ENCODE results near the gene THEMIS. TPM values are rescaled to one million over a fixed set of nuclear protein-coding genes. Genes with fewer than 3 reads are reported as not detected.

Gene THEMIS
- total and polyA plus RNA-seq, 8 donors, result 0.05 to 0.70 (median 0.28) TPM; not detected in 1

GRCh38 chr6:127854009-127854408 lies 46.8 kb downstream of the THEMIS start:
- Histone ChIP-seq H3K27me3 (no peaks in the 10 kb centered on the region), H3K9me3 (no peaks in the 10 kb centered on the region), H3K4me1 (no peaks in the 10 kb centered on the region), H3K4me3 (no peak overlapping the region), H3K27ac (no peak overlapping the region), H3K36me3 (no peaks in the 10 kb centered on the region)
- ATAC-seq (no peak), FAIRE-seq (no peak), DNase-seq (no peak)
- 84 to 86% methylated on average over 1 of the region's 1 CpG for WGBS, 2 donors
- TF ChIP-seq, protein P1, sequence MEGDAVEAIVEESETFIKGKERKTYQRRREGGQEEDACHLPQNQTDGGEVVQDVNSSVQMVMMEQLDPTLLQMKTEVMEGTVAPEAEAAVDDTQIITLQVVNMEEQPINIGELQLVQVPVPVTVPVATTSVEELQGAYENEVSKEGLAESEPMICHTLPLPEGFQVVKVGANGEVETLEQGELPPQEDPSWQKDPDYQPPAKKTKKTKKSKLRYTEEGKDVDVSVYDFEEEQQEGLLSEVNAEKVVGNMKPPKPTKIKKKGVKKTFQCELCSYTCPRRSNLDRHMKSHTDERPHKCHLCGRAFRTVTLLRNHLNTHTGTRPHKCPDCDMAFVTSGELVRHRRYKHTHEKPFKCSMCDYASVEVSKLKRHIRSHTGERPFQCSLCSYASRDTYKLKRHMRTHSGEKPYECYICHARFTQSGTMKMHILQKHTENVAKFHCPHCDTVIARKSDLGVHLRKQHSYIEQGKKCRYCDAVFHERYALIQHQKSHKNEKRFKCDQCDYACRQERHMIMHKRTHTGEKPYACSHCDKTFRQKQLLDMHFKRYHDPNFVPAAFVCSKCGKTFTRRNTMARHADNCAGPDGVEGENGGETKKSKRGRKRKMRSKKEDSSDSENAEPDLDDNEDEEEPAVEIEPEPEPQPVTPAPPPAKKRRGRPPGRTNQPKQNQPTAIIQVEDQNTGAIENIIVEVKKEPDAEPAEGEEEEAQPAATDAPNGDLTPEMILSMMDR (IDR thresholded peaks at IDR 0.05), result no peak
- intact Hi-C loops (cut with DNase I), result no loop called here

DNA sequence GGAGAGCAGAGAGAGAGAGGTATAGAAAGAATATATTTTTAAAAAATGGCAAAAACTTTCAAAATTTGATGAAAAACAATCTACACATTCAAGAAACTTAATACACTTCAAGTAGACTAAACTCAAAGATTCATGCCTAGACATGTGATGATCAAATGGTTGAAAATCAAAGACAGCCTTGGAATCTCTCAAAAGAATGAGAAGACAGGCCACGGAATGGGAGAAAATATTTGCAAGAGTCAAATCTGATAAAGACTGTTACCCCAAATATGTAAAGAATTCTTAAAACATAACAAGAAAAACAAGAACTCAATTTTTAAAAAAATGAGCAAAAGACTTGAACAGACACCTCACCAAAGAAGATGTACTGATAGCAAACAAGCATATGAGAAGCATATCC lies 49.7 kb downstream of the THEMIS start:
- FAIRE-seq (no peak), DNase-seq (no peak), ATAC-seq (no peak)
- no peaks in the 10 kb centered on the region for H3K9me3 ChIP-seq
- no peaks in the 10 kb centered on the region for H3K27me3 ChIP-seq
- 70 to 81% methylated on average over 1 of the region's 1 CpG for WGBS, 2 donors
- TF ChIP-seq, protein P1 (IDR thresholded peaks at IDR 0.05), result no peak
- intact Hi-C loops (cut with DNase I), result no loop called here
- no peaks in the 10 kb centered on the region for H3K4me1 ChIP-seq
- no peaks in the 10 kb centered on the region for H3K36me3 ChIP-seq
- H3K4me3 ChIP-seq, result no peak overlapping the region
- no peak overlapping the region for H3K27ac ChIP-seq

DNA sequence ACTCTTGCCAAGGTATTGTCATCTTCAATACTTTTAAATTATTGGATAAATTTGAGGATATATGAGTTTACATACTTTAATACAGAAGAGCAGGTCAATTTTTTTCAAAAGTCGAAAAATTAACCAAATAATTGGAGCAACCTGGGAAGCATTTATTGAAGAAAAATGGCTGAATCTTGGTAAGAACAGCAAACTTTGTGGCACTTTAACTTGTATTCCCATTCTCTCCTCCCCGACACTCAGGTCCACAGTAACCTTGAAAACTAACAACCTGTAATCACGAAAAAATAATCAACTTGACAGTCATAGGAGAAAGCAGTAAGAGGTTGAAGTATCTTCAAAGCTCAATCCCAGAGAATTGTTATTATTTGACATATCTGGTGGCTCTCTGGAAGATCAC lies 55.6 kb downstream of the THEMIS start:
- Histone ChIP-seq H3K27ac (no peak overlapping the region), H3K4me1 (no peaks in the 10 kb centered on the region), H3K27me3 (peaks cover 0 to 6% (median 0%) of the 10 kb centered on the region in 4 donors), H3K36me3 (no peaks in the 10 kb centered on the region), H3K4me3 (no peak overlapping the region), H3K9me3 (no peaks in the 10 kb centered on the region)
- WGBS, 2 donors, result 49 to 70% methylated on average over 3 of the region's 3 CpGs
- FAIRE-seq, result no peak
- TF ChIP-seq, protein P1 (IDR thresholded peaks at IDR 0.05), result no peak
- DNase-seq, result no peak
- intact Hi-C loops (cut with DNase I), result loop anchor here in 1 of 3 donors (10.0 kb wide), 1 partner anchor 890 kb away; no protein-coding TSS in a partner anchor
- ATAC-seq, result no peak

- no peak for DNase-seq
- peaks cover 0 to 6% (median 0%) of the 10 kb centered on the region in 4 donors for H3K27me3 ChIP-seq
- FAIRE-seq, result no peak
- TF ChIP-seq, protein P1 (IDR thresholded peaks at IDR 0.05), result no peak
- intact Hi-C loops (cut with DNase I), result loop anchor here in 1 of 3 donors (10.0 kb wide), 1 partner anchor 890 kb away; no protein-coding TSS in a partner anchor
- 38 to 70% methylated on average over 1 of the region's 1 CpG for WGBS, 2 donors
- no peak for ATAC-seq
- no peak overlapping the region for H3K4me3 ChIP-seq
- no peaks in the 10 kb centered on the region for H3K9me3 ChIP-seq
- no peak overlapping the region for H3K27ac ChIP-seq
- no peaks in the 10 kb centered on the region for H3K36me3 ChIP-seq
- no peaks in the 10 kb centered on the region for H3K4me1 ChIP-seq
Observed at GRCh38 chr6:127844529-127844928, 56.3 kb downstream of the THEMIS start.

GRCh38 chr6:127843582-127843981 lies 57.3 kb downstream of the THEMIS start:
- no peak overlapping the region for H3K27ac ChIP-seq
- no peaks in the 10 kb centered on the region for H3K9me3 ChIP-seq
- no peak overlapping the region for H3K4me3 ChIP-seq
- 70 to 89% methylated on average over 1 of the region's 1 CpG for WGBS, 2 donors
- intact Hi-C loops (cut with DNase I), result loop anchor here in 1 of 3 donors (10.0 kb wide), 1 partner anchor 891 kb away; no protein-coding TSS in a partner anchor
- ATAC-seq (no peak), DNase-seq (no peak), FAIRE-seq (no peak)
- peaks cover 0 to 6% (median 0%) of the 10 kb centered on the region in 4 donors for H3K27me3 ChIP-seq
- no peaks in the 10 kb centered on the region for H3K36me3 ChIP-seq
- H3K4me1 ChIP-seq, result no peaks in the 10 kb centered on the region
- TF ChIP-seq, protein P1 (IDR thresholded peaks at IDR 0.05), result no peak

Data from pancreas (tissue), 10 donors.